Activated naive CD4-positive, alpha-beta T cell treated with anti-CD3 and anti-CD28 coated beads, Interleukin-2, amount 50 U/mL, for 24 hours (primary cell): ENCODE data around the gene NECTIN1.

ENCODE experiments used
- H3K27ac Mint-ChIP-seq: one replicate; pipeline ENCODE4 v1.8.0; 2021; ENCODE audit warnings: mild to moderate bottlenecking, mixed read lengths
- H3K27me3 Mint-ChIP-seq: one replicate; pipeline ENCODE4 v1.8.0; 2021; ENCODE audit warnings: mixed read lengths
- H3K36me3 Mint-ChIP-seq: one replicate; pipeline ENCODE4 v1.8.0; 2021; ENCODE audit warnings: mixed read lengths
- H3K4me1 Mint-ChIP-seq: one replicate; pipeline ENCODE4 v1.8.0; 2021; ENCODE audit warnings: mixed read lengths
- H3K4me3 Mint-ChIP-seq: one replicate; pipeline ENCODE4 v1.8.0; 2021; ENCODE audit warnings: mild to moderate bottlenecking, mixed read lengths
- H3K9me3 Mint-ChIP-seq: one replicate; pipeline ENCODE4 v1.8.0; 2021; ENCODE audit warnings: mixed read lengths

Gene NECTIN1

DNA sequence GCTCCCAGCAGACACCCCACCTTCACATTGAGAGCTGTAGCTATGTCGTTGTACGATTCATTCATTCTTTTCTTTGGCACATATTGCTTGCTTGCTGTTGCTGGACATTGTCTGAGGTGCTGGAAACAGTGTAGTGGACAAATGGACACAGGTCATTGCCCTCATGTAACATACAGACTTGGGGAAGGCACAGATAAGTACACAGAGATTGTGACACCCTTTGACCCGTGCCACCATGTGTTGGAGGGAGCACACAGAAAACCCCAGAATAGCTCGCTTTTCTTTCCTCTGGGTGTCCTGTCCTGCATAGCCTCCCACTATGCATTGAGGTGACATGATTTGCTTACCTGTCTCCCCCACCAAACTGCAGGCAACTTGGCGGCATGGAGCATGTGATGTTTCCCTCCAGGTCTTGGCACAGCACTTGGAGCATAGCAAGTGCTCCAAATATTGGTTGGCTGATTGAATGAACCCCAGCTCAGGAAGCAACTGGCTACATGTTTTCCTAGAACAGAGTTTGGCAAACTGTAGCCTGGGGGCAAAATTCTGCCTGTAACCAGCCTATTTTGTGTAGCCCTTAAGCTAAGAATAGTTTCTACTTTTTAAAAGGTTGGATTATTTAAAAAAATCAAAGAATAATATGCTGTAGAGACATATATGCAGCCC is 30.9 kb upstream of the NECTIN1 start:
- Mint-ChIP-seq H3K4me1 (no peaks in the 10 kb centered on the region), H3K27me3 (peaks cover 15% of the 10 kb centered on the region), H3K9me3 (no peaks in the 10 kb centered on the region), H3K27ac (no peak overlapping the region), H3K4me3 (no peak overlapping the region), H3K36me3 (no peaks in the 10 kb centered on the region)

GRCh38 chr11:119759324-119759723 is 30.3 kb upstream of the NECTIN1 start:
- Mint-ChIP-seq H3K27ac (no peak overlapping the region), H3K4me3 (no peak overlapping the region), H3K36me3 (no peaks in the 10 kb centered on the region), H3K4me1 (no peaks in the 10 kb centered on the region), H3K27me3 (peaks cover 15% of the 10 kb centered on the region), H3K9me3 (no peaks in the 10 kb centered on the region)

GRCh38 chr11:119758291-119758690 is 29.3 kb upstream of the NECTIN1 start:
- no peak overlapping the region for H3K27ac Mint-ChIP-seq
- no peaks in the 10 kb centered on the region for H3K36me3 Mint-ChIP-seq
- H3K9me3 Mint-ChIP-seq, result no peaks in the 10 kb centered on the region
- no peak overlapping the region for H3K4me3 Mint-ChIP-seq
- H3K4me1 Mint-ChIP-seq, result no peaks in the 10 kb centered on the region
- peaks cover 10% of the 10 kb centered on the region for H3K27me3 Mint-ChIP-seq

- H3K4me3 Mint-ChIP-seq, result no peak overlapping the region
- peaks cover 9% of the 10 kb centered on the region for H3K27me3 Mint-ChIP-seq
- no peaks in the 10 kb centered on the region for H3K9me3 Mint-ChIP-seq
- no peaks in the 10 kb centered on the region for H3K36me3 Mint-ChIP-seq
- no peak overlapping the region for H3K27ac Mint-ChIP-seq
- H3K4me1 Mint-ChIP-seq, result no peaks in the 10 kb centered on the region
Measured at GRCh38 chr11:119757378-119757777, 28.4 kb upstream of the NECTIN1 start.

DNA sequence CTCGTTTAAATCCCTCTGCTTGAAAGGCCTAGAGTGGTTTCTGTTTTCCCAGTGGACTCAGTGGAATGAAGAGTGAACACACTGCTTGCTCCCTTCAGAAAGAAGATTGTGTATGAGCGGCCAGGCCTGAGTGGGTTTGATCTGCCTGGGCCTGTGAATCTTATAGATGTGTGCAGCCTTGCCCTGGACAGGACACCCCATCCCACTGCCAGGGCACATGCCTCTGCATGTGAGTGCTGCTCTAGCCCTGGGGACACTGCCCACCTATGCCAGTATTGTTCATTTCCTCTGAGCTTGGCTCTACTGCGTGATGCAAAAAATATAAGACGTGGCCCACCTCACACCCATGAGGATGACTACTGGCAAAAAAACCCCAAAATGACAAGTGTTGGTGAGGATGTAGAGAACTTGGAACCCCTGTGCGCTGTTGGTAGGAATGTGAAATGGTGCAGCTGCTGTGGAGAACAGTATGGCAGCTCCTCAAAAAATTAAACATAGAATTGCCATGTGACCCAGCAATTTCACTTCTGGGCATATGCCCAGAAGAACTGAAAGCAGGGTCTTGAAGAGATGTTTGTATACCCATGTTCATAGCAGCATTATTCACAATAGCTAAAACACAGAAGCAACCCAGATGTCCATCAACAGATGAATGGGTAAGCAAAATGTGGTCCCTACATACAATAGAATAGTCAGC is 27.3 kb upstream of the NECTIN1 start:
- H3K9me3 Mint-ChIP-seq, result no peaks in the 10 kb centered on the region
- H3K4me3 Mint-ChIP-seq, result no peak overlapping the region
- peaks cover 13% of the 10 kb centered on the region for H3K27me3 Mint-ChIP-seq
- peaks cover 7% of the 10 kb centered on the region for H3K4me1 Mint-ChIP-seq
- H3K36me3 Mint-ChIP-seq, result no peaks in the 10 kb centered on the region
- H3K27ac Mint-ChIP-seq, result no peak overlapping the region

- Mint-ChIP-seq H3K36me3 (no peaks in the 10 kb centered on the region), H3K4me1 (peaks cover 8% of the 10 kb centered on the region), H3K9me3 (no peaks in the 10 kb centered on the region), H3K4me3 (no peak overlapping the region), H3K27me3 (peaks cover 13% of the 10 kb centered on the region), H3K27ac (no peak overlapping the region)
Measured at GRCh38 chr11:119755356-119756071, 26.5 kb upstream of the NECTIN1 start.

DNA sequence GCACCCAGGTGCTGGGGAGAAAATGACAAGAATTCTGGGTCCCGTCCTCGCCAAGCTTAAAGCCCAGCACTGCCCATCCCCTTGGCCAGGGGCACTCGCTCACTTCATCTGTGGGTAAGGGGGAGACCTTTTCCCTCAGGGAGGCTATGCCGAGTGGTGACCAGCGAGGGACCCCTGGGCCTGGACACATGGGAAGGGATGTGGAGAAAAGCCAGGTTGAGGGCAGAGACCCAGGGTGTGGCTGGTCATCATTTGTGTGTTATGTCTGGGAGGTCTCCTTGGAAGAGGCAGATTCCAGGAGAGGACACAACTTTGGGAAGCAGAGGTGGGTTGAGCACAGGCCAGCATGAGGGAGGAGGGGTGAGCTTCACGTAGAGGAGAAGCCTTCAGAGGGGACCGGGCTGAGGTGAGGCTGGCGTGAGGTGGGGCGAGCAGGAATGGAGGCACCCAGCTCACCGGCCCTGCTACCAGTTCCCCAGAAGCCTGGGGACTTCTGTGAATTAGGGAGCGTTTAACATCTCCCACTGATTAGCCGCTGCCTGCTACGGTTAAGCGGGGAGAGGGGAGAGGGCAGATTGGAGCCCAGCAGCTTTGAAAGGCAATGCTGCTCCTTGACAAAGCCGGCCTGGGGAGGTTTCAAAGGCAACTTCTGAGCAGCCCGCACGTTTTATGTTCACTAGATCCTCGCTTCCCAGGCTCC is 25.8 kb upstream of the NECTIN1 start:
- Mint-ChIP-seq H3K4me3 (no peak overlapping the region), H3K27me3 (peaks cover 13% of the 10 kb centered on the region), H3K36me3 (no peaks in the 10 kb centered on the region), H3K9me3 (no peaks in the 10 kb centered on the region), H3K27ac (no peak overlapping the region), H3K4me1 (peaks cover 8% of the 10 kb centered on the region)

GRCh38 chr11:119754199-119754598 is 25.2 kb upstream of the NECTIN1 start:
- Mint-ChIP-seq H3K9me3 (no peaks in the 10 kb centered on the region), H3K36me3 (no peaks in the 10 kb centered on the region), H3K27ac (no peak overlapping the region), H3K27me3 (peaks cover 13% of the 10 kb centered on the region), H3K4me1 (peaks cover 8% of the 10 kb centered on the region), H3K4me3 (no peak overlapping the region)

DNA sequence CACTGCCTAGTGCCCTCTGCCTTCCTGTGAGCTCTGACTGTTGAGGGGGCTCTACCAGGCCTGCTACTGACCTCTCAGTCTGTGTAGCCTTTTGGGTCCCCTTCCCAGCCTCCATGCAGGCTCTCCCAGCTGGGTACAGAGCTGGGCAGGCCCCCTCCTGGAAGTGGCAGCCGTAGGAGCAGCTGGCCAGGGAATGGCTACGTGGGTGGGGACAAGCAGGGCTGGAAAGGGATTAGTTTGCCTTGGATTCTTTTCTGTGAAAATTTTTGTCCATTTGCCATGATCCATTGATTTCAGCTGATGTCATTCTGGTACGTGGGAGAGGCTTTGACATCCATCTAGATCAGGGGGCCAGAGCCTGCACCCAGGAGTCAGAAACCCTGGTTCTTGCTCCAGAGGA is 23.9 kb upstream of the NECTIN1 start:
- Mint-ChIP-seq H3K4me1 (peaks cover 8% of the 10 kb centered on the region), H3K36me3 (no peaks in the 10 kb centered on the region), H3K27ac (no peak overlapping the region), H3K27me3 (peaks cover 13% of the 10 kb centered on the region), H3K9me3 (no peaks in the 10 kb centered on the region), H3K4me3 (no peak overlapping the region)

- peaks cover 8% of the 10 kb centered on the region for H3K4me1 Mint-ChIP-seq
- H3K4me3 Mint-ChIP-seq, result no peak overlapping the region
- peaks cover 13% of the 10 kb centered on the region for H3K27me3 Mint-ChIP-seq
- no peaks in the 10 kb centered on the region for H3K9me3 Mint-ChIP-seq
- no peak overlapping the region for H3K27ac Mint-ChIP-seq
- H3K36me3 Mint-ChIP-seq, result no peaks in the 10 kb centered on the region
Measured at GRCh38 chr11:119752345-119752871, 23.4 kb upstream of the NECTIN1 start.

DNA sequence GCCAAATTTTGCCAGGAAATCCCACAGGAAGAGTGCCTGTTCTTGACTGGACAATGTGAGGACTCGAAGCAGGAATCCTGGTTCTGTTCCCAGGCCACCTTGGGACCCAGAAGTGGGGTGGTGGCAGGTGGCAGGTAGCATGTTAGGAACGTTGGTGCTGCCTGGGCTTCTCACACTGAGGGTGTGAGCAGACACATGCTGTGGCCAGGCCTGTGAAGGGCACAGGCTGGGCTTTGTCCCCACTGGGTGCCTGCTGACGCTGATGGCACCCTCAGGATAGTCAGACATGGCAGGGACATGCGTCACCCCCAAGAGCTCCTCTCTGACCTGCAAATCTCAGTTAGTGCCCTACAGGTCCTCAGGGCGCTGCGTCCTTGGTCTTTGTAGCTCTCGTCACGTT is 21.1 kb upstream of the NECTIN1 start:
- Mint-ChIP-seq H3K36me3 (no peaks in the 10 kb centered on the region), H3K27ac (no peak overlapping the region), H3K4me3 (no peak overlapping the region), H3K27me3 (peaks cover 13% of the 10 kb centered on the region), H3K9me3 (no peaks in the 10 kb centered on the region), H3K4me1 (peaks cover 8% of the 10 kb centered on the region)

- no peak overlapping the region for H3K27ac Mint-ChIP-seq
- no peaks in the 10 kb centered on the region for H3K36me3 Mint-ChIP-seq
- peaks cover 18% of the 10 kb centered on the region for H3K27me3 Mint-ChIP-seq
- H3K4me3 Mint-ChIP-seq, result no peak overlapping the region
- no peaks in the 10 kb centered on the region for H3K9me3 Mint-ChIP-seq
- H3K4me1 Mint-ChIP-seq, result peaks cover 8% of the 10 kb centered on the region
Measured at GRCh38 chr11:119749006-119749565, 20.1 kb upstream of the NECTIN1 start.

DNA sequence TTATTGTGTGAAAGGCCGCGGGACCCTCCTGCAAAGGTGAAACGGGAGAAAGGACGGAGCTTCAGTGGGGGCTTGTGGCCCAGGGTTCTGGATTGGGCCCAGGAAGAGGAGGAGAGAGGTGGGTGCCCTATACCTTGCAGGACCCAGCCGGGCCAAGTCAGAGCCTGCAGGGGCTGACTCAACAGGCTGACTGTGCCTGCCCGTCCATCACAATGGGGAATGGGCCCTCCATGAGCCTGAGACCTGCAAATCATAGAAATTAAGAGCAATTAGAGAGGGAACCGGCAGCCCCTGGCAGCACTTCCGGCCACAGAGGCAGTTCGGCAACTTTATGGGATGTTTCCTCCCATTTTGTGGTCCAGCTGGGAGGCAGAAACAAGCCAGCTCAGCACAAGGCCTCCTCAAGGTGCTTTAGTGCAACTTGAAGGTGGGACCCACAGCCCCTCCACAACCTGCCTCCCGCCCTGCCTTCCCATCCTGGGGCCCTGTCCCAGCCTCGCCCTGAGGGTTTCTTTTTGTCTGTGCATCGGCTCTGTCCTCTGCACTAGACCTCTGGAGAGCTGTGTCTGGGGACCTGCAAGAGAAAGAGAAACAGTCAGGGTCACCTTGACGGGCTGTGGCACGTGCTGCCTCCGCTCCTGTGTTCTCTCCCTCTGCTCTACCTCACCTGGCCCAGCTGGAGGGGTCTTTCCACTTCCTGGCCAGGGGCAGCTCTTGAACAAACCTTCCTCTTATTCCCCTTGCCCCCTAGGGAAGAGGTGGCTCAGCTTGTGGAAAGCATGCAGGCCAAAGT is 19.1 kb upstream of the NECTIN1 start:
- Mint-ChIP-seq H3K4me3 (no peak overlapping the region), H3K36me3 (no peaks in the 10 kb centered on the region), H3K4me1 (peaks cover 8% of the 10 kb centered on the region), H3K27ac (no peak overlapping the region), H3K27me3 (peaks cover 23% of the 10 kb centered on the region), H3K9me3 (no peaks in the 10 kb centered on the region)

- peaks cover 9% of the 10 kb centered on the region for H3K4me1 Mint-ChIP-seq
- H3K27me3 Mint-ChIP-seq, result peaks cover 23% of the 10 kb centered on the region
- no peaks in the 10 kb centered on the region for H3K9me3 Mint-ChIP-seq
- H3K27ac Mint-ChIP-seq, result no peak overlapping the region
- no peaks in the 10 kb centered on the region for H3K36me3 Mint-ChIP-seq
- no peak overlapping the region for H3K4me3 Mint-ChIP-seq
Measured at GRCh38 chr11:119745776-119746535, 17.0 kb upstream of the NECTIN1 start.
